SK-N-SH treated with all-trans-retinoic acid at 6 μM for 48 hours (cell line): ENCODE results near the gene KLHL17.

Source experiments
- ATAC-seq: fragments of 200-7000 bp; cut with Tn5 transposase; 3 replicates; pipeline ENCODE4 v1.9.1; 2020; ENCODE audit warnings: mild to moderate bottlenecking, moderate library complexity
- ARNTL ChIP-seq: fragments of 450-650 bp; formaldehyde crosslinking; IDR thresholded peaks from 2 replicates; pipeline ENCODE4 v1.5.0; 2020; ENCODE audit warnings: low read depth, mild to moderate bottlenecking, moderate library complexity, borderline replicate concordance
- BACH2 ChIP-seq: fragments of 250-450 bp; sonication (Bioruptor Pico); IDR thresholded peaks from 2 replicates; pipeline ENCODE4 v1.9.0; 2021; ENCODE audit warnings: mild to moderate bottlenecking, borderline replicate concordance
- CSDC2 ChIP-seq: fragments of 250-450 bp; sonication (Bioruptor Pico); IDR thresholded peaks from 2 replicates; pipeline ENCODE4 v1.5.0; 2020; ENCODE audit warnings: mild to moderate bottlenecking, moderate library complexity
- ESRRG ChIP-seq: fragments of 250-450 bp; sonication (Bioruptor Pico); IDR thresholded peaks from 2 replicates; pipeline ENCODE4 v1.6.1; 2021; ENCODE audit warnings: mild to moderate bottlenecking
- GLIS3 ChIP-seq: fragments of 250-450 bp; sonication (Bioruptor Pico); IDR thresholded peaks from 2 replicates; pipeline ENCODE4 v1.5.0; 2020; ENCODE audit warnings: mild to moderate bottlenecking, moderate library complexity
- ISL1 ChIP-seq: fragments of 250-450 bp; sonication (Bioruptor Pico); IDR thresholded peaks from 2 replicates; pipeline ENCODE4 v2.1.2; 2022; ENCODE audit warnings: mild to moderate bottlenecking, moderate library complexity
- OSR1 ChIP-seq: fragments of 250-450 bp; sonication (Bioruptor Pico); IDR thresholded peaks from 2 replicates; pipeline ENCODE4 v1.8.0; 2022; ENCODE audit warnings: moderate library complexity, mild to moderate bottlenecking, inconsistent platforms
- PPARA ChIP-seq: fragments of 250-450 bp; sonication (Bioruptor Pico); IDR thresholded peaks from 2 replicates; pipeline ENCODE4 v1.5.0; 2020; ENCODE audit warnings: mild to moderate bottlenecking, borderline replicate concordance
- SNAI2 ChIP-seq: fragments of 250-450 bp; sonication (Bioruptor Pico); IDR thresholded peaks from 2 replicates; pipeline ENCODE4 v1.5.0; 2020; ENCODE audit warnings: mild to moderate bottlenecking, moderate library complexity
- TOX ChIP-seq: fragments of 250-450 bp; sonication (Bioruptor Pico); IDR thresholded peaks from 2 replicates; pipeline ENCODE4 v1.8.0; 2021; ENCODE audit warnings: mild to moderate bottlenecking, moderate library complexity, borderline replicate concordance
- ZC3H10 ChIP-seq: fragments of 250-450 bp; sonication (Bioruptor Pico); IDR thresholded peaks from 2 replicates; pipeline ENCODE4 v1.5.1; 2021; ENCODE audit warnings: mild to moderate bottlenecking, moderate library complexity
- ZFP3 ChIP-seq: fragments of 250-450 bp; sonication (Bioruptor Pico); IDR thresholded peaks from 2 replicates; pipeline ENCODE4 v1.5.0; 2020; ENCODE audit warnings: mild to moderate bottlenecking, moderate library complexity
- ZFP30 ChIP-seq: fragments of 450-650 bp; formaldehyde crosslinking; IDR thresholded peaks from 2 replicates; pipeline ENCODE4 v1.5.0; 2022; ENCODE audit warnings: mild to moderate bottlenecking, moderate library complexity
- ZNF565 ChIP-seq: fragments of 450-650 bp; formaldehyde crosslinking; conservative IDR thresholded peaks from 2 replicates; pipeline ENCODE4 v1.5.0; 2020; ENCODE audit warnings: low read depth, mild to moderate bottlenecking, moderate library complexity
- ZNF70 ChIP-seq: fragments of 450-650 bp; formaldehyde crosslinking; IDR thresholded peaks from 2 replicates; pipeline ENCODE4 v1.5.0; 2020; ENCODE audit warnings: mild to moderate bottlenecking, moderate library complexity
- ZNF8 ChIP-seq: fragments of 450-650 bp; formaldehyde crosslinking; IDR thresholded peaks from 2 replicates; pipeline ENCODE4 v1.5.0; 2020; ENCODE audit warnings: mild to moderate bottlenecking, moderate library complexity
- TF ChIP-seq, protein P1 (sequence below): fragments of 250-450 bp; sonication (Bioruptor Pico); IDR thresholded peaks from 2 replicates; pipeline ENCODE4 v1.8.0; 2020; ENCODE audit warnings: mild to moderate bottlenecking, moderate library complexity, borderline replicate concordance
- TF ChIP-seq, protein P2 (sequence below): fragments of 250-450 bp; sonication (Bioruptor Pico); IDR thresholded peaks from 2 replicates; pipeline ENCODE4 v1.5.0; 2020; ENCODE audit warnings: mild to moderate bottlenecking, moderate library complexity
- TF ChIP-seq, protein P3 (sequence below): fragments of 250-450 bp; sonication (Bioruptor Pico); IDR thresholded peaks from 2 replicates; pipeline ENCODE4 v1.5.1; 2020; ENCODE audit warnings: low read depth, mild to moderate bottlenecking, moderate library complexity
- TF ChIP-seq, protein P4 (sequence below): fragments of 250-450 bp; sonication (Bioruptor Pico); IDR thresholded peaks from 2 replicates; pipeline ENCODE4 v1.5.1; 2021; ENCODE audit warnings: mild to moderate bottlenecking, moderate library complexity
- TF ChIP-seq, protein P5 (sequence below): fragments of 250-450 bp; sonication (Bioruptor Pico); IDR thresholded peaks from 2 replicates; pipeline ENCODE4 v1.8.0; 2021; ENCODE audit warnings: low read depth, mild to moderate bottlenecking, moderate library complexity, borderline replicate concordance

The KLHL17 gene

DNA sequence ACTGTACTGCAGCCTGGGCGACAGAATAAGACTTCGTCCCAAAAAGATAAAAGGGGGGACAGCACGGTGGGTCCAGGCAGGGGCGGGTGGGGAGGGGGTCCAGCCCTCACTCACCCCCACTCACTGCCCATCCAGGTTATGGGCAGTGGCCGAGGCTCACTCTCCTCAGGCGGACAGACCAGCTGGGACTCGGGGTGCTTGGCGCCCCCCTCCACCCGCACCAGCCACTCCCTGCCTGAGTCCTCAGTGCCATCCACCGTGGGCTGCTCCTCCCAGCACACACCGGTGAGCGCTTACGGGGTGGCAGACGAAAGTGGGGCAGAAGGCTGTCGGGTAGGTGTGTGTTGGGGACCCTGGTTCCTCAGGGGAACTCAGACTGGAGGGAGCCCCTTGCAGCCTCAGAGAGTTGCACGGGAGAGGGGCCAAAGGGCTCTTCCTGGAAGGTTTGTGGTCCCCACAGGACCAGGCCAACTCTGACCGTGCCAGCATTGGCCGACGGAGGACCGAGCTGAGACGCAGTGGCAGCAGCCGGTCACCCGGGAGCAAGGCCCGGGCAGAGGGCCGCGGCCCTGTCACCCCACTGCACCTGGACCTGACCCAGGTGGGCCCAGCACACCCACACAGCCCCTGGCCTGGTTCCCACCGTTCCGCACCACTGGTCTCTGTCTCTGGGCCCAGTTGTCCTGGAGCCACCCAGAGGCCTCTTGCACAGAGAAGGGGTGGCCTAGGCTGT lies 12.5 kb downstream of the KLHL17 start:
- TF ChIP-seq ARNTL (no peak), ZC3H10 (no peak), CSDC2 (CRISPR knock-in tag) (no peak)
- TF ChIP-seq, protein P1, sequence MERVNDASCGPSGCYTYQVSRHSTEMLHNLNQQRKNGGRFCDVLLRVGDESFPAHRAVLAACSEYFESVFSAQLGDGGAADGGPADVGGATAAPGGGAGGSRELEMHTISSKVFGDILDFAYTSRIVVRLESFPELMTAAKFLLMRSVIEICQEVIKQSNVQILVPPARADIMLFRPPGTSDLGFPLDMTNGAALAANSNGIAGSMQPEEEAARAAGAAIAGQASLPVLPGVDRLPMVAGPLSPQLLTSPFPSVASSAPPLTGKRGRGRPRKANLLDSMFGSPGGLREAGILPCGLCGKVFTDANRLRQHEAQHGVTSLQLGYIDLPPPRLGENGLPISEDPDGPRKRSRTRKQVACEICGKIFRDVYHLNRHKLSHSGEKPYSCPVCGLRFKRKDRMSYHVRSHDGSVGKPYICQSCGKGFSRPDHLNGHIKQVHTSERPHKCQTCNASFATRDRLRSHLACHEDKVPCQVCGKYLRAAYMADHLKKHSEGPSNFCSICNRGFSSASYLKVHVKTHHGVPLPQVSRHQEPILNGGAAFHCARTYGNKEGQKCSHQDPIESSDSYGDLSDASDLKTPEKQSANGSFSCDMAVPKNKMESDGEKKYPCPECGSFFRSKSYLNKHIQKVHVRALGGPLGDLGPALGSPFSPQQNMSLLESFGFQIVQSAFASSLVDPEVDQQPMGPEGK (CRISPR knock-in tag): no peak
- TF ChIP-seq, protein P2, sequence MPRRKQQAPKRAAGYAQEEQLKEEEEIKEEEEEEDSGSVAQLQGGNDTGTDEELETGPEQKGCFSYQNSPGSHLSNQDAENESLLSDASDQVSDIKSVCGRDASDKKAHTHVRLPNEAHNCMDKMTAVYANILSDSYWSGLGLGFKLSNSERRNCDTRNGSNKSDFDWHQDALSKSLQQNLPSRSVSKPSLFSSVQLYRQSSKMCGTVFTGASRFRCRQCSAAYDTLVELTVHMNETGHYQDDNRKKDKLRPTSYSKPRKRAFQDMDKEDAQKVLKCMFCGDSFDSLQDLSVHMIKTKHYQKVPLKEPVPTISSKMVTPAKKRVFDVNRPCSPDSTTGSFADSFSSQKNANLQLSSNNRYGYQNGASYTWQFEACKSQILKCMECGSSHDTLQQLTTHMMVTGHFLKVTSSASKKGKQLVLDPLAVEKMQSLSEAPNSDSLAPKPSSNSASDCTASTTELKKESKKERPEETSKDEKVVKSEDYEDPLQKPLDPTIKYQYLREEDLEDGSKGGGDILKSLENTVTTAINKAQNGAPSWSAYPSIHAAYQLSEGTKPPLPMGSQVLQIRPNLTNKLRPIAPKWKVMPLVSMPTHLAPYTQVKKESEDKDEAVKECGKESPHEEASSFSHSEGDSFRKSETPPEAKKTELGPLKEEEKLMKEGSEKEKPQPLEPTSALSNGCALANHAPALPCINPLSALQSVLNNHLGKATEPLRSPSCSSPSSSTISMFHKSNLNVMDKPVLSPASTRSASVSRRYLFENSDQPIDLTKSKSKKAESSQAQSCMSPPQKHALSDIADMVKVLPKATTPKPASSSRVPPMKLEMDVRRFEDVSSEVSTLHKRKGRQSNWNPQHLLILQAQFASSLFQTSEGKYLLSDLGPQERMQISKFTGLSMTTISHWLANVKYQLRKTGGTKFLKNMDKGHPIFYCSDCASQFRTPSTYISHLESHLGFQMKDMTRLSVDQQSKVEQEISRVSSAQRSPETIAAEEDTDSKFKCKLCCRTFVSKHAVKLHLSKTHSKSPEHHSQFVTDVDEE (CRISPR knock-in tag): no peak
- ATAC-seq: no peak

DNA sequence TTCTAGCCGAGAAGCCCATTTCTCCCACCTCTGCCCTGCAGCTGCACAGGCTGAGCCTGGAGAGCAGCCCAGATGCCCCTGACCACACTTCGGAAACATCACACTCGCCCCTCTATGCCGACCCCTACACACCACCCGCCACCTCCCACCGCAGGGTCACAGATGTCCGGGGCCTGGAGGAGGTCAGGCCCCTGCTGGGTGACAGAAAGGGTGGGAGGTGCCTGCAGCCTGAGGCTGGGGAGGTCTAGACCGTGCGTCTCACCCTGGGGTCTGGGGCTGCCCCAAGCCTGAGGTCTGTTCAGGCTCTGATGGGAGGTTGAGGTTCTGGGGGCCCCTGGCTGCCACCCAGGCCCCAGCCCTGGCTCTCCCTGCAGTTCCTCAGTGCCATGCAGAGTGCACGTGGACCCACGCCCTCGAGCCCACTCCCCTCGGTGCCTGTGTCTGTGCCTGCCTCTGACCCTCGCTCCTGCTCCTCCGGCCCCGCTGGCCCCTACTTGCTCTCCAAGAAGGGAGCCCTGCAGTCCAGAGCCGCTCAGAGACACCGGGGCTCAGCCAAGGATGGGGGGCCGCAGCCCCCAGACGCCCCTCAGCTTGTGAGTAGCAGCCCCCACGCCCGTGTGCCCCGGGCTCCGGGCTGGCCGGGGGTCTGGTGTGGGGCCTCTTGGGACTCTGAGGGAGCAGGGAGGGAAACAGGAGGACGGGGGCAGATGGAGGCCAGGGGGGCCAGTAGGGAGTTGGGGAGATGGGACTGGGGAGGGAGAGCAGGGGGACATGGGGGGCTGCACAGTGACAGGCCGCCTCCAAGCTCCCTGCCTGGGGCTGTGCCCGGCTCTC lies 13.3 kb downstream of the KLHL17 start:
- ATAC-seq: no peak
- TF ChIP-seq OSR1 (CRISPR knock-in tag) (no peak), GLIS3 (CRISPR knock-in tag) (no peak), ZNF565 (no peak), SNAI2 (CRISPR knock-in tag) (no peak)
- TF ChIP-seq, all 23 proteins: peak for 0

DNA sequence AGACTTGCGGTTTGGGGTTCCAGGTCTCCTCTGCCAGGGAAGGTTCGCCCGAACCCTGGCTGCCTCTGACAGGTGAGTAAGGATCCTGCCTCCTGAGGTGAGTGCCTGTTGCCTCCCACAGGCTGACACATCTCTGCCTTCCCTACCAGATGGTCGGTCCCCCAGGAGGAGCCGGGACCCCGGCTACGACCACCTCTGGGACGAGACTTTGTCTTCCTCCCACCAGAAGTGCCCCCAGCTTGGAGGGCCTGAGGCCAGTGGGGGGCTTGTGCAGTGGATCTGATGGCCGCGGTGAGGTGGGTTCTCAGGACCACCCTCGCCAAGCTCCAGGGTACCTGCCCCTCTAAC lies 13.9 kb downstream of the KLHL17 start:
- no peak for ATAC-seq
- TF ChIP-seq ZC3H10 (no peak), SNAI2 (CRISPR knock-in tag) (no peak), PPARA (CRISPR knock-in tag) (no peak), ARNTL (no peak), ZNF8 (CRISPR knock-in tag) (no peak), ZNF70 (no peak), ZFP3 (no peak), ESRRG (CRISPR knock-in tag) (no peak)
- TF ChIP-seq, protein P3, sequence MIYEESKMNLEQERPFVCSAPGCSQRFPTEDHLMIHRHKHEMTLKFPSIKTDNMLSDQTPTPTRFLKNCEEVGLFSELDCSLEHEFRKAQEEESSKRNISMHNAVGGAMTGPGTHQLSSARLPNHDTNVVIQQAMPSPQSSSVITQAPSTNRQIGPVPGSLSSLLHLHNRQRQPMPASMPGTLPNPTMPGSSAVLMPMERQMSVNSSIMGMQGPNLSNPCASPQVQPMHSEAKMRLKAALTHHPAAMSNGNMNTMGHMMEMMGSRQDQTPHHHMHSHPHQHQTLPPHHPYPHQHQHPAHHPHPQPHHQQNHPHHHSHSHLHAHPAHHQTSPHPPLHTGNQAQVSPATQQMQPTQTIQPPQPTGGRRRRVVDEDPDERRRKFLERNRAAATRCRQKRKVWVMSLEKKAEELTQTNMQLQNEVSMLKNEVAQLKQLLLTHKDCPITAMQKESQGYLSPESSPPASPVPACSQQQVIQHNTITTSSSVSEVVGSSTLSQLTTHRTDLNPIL (CRISPR knock-in tag): no peak
- TF ChIP-seq, protein P4, sequence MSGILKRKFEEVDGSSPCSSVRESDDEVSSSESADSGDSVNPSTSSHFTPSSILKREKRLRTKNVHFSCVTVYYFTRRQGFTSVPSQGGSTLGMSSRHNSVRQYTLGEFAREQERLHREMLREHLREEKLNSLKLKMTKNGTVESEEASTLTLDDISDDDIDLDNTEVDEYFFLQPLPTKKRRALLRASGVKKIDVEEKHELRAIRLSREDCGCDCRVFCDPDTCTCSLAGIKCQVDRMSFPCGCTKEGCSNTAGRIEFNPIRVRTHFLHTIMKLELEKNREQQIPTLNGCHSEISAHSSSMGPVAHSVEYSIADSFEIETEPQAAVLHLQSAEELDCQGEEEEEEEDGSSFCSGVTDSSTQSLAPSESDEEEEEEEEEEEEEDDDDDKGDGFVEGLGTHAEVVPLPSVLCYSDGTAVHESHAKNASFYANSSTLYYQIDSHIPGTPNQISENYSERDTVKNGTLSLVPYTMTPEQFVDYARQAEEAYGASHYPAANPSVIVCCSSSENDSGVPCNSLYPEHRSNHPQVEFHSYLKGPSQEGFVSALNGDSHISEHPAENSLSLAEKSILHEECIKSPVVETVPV (CRISPR knock-in tag): no peak
- TF ChIP-seq, all 23 proteins: peak for 0

DNA sequence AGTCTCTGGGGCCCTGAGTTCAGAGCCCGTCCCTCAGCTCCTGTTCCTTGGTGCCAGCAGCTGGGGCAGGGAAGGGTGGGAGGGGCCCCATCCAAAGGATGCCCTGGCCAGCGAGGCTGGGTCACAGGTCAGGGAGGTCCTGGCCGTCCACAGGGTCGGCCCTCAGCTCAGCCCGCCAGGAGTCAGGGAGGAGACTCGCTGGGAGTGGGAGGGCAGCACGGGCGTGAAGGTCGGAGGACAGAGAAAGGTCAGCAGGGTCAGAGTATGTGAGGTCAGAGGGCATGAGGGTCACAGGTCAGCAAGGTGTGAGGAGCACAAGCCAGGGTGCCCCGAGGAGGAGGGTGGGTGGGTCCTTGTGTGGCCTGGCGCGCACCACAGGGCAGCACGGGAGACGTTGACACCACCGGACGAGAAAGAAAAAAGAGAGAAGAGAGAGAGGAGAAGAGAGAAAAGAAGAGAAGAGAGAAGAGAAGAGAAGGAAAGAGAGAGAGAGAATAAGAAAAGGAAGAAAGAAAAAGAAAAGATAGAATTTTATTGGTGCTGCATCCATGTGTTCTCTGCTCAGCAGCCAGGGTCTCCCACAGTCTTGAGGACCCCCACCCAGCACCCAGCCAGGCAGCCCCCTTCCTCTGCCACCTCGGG lies 14.4 kb downstream of the KLHL17 start:
- no peak for ATAC-seq
- TF ChIP-seq ISL1 (CRISPR knock-in tag) (no peak), ZFP3 (no peak), TOX (CRISPR knock-in tag) (no peak), BACH2 (CRISPR knock-in tag) (no peak), ARNTL (no peak), ZC3H10 (no peak), OSR1 (CRISPR knock-in tag) (no peak), ESRRG (CRISPR knock-in tag) (no peak), ZFP30 (CRISPR knock-in tag) (no peak)
- TF ChIP-seq, protein P4 (CRISPR knock-in tag): no peak
- TF ChIP-seq, protein P5, sequence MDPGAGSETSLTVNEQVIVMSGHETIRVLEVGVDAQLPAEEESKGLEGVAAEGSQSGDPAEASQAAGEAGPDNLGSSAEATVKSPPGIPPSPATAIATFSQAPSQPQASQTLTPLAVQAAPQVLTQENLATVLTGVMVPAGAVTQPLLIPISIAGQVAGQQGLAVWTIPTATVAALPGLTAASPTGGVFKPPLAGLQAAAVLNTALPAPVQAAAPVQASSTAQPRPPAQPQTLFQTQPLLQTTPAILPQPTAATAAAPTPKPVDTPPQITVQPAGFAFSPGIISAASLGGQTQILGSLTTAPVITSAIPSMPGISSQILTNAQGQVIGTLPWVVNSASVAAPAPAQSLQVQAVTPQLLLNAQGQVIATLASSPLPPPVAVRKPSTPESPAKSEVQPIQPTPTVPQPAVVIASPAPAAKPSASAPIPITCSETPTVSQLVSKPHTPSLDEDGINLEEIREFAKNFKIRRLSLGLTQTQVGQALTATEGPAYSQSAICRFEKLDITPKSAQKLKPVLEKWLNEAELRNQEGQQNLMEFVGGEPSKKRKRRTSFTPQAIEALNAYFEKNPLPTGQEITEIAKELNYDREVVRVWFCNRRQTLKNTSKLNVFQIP: no peak
